H1 (cell line): ENCODE results near the gene EXOSC5. TPM values are rescaled to one million over a fixed set of nuclear protein-coding genes. Genes with fewer than 3 reads are reported as not detected.

Source experiments
- BCL11A ChIP-seq, 2 experiments: IDR thresholded peaks; one replicate each; pipeline ENCODE4 v1.6.1; 2011; ENCODE audit warnings: low read depth in 2 of 2, low read length in 2 of 2, mild to moderate bottlenecking in 2 of 2
- MAFK ChIP-seq: IDR thresholded peaks from 2 replicates; pipeline ENCODE4 v1.6.1; 2012; ENCODE audit warnings: low read depth, mild to moderate bottlenecking, improper control_type of control experiment, low read length
- SAP30 ChIP-seq: fragments of 300-600 bp; sonication (generic); IDR thresholded peaks from 2 replicates; pipeline ENCODE4 v1.7.1; 2012; ENCODE audit warnings: low read length, moderate library complexity, mild to moderate bottlenecking, inconsistent platforms; ENCODE audit not compliant: insufficient read depth, insufficient replicate concordance
- SP2 ChIP-seq: IDR thresholded peaks from 2 replicates; pipeline ENCODE4 v1.6.1; 2012; ENCODE audit warnings: mild to moderate bottlenecking, low read length, inconsistent platforms
- USF2 ChIP-seq: IDR thresholded peaks from 2 replicates; pipeline ENCODE4 v1.6.1; 2011; ENCODE audit warnings: low read length, improper control_type of control experiment
- YY1 ChIP-seq: IDR thresholded peaks from 2 replicates; pipeline ENCODE4 v1.6.1; 2011; ENCODE audit warnings: low read depth, mild to moderate bottlenecking, low read length
- polyA plus RNA-seq, 7 experiments: library from polyadenylated mRNA; depleted of rRNA in 3 of 7; stranded (reverse) in 5 of 7; unstranded in 2 of 7; fragments of >200 nt in 5 of 7; fragments of 200-250 nt in 2 of 7; gene quantifications; 1 replicate in 5 of 7; 2 replicates in 1 of 7; 4 replicates in 1 of 7; pipeline versions ENCODE4 v1.2.1 to v1.2.3, GENCODE V29; 2011 to 2013; ENCODE audit warnings: missing spikeins in 2 of 7, mixed read lengths in 2 of 7
- total RNA-seq: library from RNA; stranded (reverse); fragmentation: NEBNext Ultra II Directional; extraction: Animal tissue kit (Norgen Biotek cat#: 25700); gene quantifications from 2 replicates; pipeline ENCODE4 v1.2.1, GENCODE V29; 2021

EXOSC5 gene
- total and polyA plus RNA-seq, 2 of the 8 experiments (the other 6 are each of a cell fraction or from before 2014, with no cell fraction given), result 56.2 to 92.8 TPM

- TF ChIP-seq BCL11A (IDR thresholded peaks at IDR 0.05; ENCODE audit: low read depth in 2 of 2, low read length in 2 of 2), result no peak
- TF ChIP-seq USF2, result no peak
- TF ChIP-seq SAP30, result no peak
- TF ChIP-seq YY1, result no peak
- no peak for TF ChIP-seq SP2
- TF ChIP-seq MAFK, result no peak
Observed at GRCh38 chr19:41422955-41423354, 25.8 kb upstream of the EXOSC5 start (continued).
